NCI-H146 treated with DMSO at 0.1 percent for 48 hours (cell line): Measurements from ENCODE around the gene POLR3G.

Experiments used
- DNase-seq: peaks from one replicate; lab custom pipeline; 2025; ENCODE audit not compliant: unreplicated experiment; lab: John Stamatoyannopoulos, UW

The POLR3G gene

DNA sequence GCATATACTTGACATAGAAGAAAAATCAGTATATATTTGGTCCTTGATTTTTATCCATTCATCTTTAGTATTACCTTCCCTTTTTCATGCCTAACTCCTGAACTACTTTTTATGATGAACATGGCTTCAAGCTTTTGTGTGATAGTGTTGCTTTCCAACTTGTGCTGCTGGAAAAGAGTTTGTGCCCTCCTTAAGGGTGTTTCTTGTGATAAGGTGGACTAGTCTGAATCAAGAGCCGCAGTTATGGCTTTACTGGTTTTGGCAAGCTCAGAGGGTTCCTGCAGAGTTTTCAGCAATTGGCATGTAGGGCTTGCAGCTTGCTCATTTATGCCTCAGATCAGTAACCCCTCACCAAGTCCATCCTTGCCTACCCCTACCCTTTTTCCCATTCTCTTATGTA lies 20.5 kb downstream of the POLR3G start:
- no peak for DNase-seq

DNA sequence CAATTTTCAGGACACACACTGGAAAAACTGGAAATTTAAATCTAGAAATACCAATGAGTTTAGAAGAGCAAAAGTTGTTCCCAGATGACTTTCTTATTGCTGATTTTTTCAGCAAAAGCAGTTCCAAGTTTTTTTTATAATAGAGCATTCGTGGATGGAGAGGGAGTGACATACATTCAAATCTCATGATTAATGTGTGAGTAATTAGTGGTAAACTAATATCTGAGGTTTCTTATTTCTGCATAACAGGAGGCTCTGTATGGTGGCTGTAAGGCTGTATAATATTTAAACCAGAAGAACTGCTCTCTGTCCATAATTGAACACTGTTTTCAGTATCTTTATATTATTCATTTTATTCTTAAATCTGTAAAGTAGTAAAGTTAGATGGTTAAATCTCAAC lies 28.9 kb downstream of the POLR3G start:
- DNase-seq = no peak

DNA sequence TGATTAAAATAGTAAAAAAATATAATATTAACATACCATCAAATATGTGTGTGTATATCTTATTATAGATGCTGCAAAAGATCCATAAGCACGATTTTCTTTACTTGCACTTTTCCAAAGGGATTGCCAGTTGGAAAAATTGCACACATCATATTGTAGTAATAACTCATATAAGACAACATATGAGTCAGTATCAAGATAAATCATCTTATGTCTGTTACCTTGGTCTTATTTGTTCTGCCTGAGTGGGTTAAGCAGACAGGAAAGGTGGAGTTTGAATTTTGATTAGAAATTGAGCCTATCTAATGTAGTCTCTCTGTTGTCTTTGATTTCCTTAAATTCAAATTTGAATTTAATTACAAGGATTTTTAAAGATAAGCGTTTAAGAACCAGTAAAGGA lies 30.1 kb downstream of the POLR3G start:
- no peak for DNase-seq

GRCh38 chr5:90506221-90506620 lies 31.6 kb downstream of the POLR3G start:
- DNase-seq = no peak

DNA sequence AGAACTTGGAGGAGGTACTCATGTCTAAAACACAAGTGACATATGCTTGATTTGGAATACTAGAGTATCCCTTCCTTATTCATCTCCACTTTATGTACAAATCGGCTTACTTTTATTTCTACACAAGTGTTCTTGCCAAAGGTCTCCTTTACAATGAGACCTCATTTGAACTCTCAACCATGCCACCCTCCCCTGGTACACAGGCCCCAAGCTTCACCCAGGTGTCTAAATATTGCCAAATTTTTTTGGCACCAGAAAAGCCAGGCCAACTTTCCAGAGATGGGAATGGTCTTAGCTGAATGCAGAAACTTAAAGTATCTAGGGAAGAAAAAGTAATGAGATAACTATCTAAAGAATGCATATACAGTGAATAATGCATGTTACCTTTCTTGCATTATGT lies 35.8 kb downstream of the POLR3G start:
- DNase-seq = no peak

DNA sequence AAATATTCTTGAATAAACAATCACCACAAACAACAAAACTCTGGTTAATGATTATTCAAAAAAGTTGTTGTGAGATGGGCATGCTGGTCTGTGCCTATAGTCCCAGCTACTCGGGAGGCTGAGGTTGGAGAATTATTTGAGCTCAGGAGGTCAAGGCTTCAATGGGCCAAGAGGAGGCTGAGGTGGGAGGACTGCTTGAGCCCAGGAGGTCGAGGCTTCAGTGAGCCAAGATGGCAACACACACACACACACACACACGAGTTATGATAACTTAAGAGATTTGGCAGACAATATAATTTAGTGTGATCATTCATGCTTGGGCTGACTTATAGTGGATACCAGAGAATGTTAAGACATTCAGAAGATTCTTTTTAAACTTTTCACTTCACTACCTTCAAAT lies 39.9 kb downstream of the POLR3G start:
- no peak for DNase-seq

DNA sequence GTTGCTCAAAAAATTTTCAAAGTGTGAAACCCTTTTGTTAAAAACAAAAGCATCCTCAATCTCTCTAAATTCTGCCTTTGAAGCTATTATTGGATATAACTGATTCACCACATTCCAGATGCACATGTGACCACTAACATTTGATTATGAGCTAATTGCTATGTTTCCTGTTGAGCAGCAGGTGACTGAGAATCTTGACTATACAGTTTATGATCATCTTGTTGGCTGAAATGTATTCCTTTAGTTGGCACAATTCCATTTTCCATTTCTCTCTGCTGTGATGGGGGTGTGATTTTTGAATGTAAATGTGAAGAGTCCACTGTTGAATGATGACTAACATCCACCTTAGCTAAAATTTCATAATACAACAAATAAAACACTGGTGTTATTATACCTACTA lies 44.0 kb downstream of the POLR3G start:
- peak; percentile 38 for DNase-seq

DNA sequence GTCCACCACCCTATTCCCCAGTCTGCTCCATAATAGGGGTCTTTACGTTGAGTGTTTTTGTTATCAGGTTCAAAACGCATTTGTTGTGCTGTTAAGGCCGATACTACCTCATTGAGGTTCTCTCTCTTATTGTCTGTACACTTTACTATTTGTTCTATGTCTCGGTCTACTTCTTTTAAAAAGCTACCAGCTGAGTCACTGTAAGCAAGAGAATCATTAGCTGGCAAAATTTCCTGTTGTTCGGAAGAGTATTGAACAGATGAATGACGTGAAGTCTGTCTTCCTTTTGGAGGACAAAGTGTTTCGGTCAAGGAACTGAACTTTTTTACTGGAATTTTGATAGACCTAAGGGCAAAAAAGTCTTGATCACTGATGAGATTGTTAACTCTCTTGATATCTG lies 44.4 kb downstream of the POLR3G start:
- no peak for DNase-seq

DNA sequence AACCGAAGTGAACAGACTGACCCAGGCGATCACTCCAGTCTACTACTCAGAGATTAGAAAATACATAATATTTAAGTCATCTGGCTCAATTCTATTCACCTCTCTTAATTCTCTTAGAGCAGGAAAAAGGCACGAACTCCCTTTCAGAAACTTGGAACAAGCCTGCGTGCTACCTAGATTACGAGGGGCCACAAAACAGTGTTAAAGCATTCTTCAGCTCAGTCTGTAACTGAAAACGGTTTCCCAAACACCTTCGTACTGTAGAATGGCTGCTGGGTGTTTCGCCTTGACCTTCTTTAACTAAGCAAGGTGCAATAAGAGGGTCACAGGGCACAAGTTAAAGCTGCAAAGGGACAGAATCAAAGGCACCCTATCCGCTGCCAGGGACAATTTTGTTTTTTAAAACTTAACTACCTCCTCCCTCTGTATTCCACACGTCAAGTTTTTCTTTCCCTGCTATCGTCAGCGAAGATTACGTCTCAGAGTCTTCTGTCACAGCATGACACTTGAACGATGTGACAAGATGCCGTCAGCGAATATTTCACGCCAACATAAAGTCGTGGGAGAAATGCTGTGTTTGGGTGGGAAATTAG lies 54.0 kb downstream of the POLR3G start:
- DNase-seq = no peak

DNA sequence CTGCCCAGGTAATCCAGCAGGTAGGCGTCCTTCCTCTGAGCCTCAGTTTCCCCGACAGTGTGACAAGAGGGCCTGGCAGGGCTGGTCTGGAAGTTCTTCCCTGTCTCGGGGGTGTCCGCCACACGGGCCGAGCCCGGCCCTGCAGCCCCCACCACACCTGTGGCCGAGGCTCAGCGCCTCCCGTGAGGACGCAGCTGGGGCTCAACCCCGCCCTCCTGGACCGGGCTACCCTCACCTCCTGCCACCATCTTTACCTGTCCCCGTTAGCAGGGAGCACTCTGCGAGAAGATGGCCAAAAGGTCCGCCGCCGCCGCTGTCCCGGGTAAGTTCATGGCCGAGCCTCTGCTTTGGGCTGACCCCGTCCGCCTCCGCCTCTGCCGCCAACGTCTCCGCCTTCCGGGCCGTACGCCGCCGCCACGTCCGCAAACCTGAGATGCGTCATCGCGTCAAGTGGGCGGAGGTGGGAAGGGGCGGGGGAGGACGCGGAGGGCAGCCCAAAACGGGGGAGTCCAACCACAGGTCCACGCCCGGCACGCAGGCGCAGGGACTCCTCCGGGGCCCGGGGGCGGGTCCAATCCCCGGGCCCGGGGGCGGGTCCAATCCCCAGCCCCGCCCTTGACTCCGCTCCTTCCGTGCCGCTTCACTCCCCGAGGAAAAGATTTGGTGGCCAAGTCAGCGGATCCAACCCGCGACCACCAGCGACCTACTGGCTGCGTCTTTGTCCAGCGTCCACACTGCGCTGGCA lies 54.7 kb downstream of the POLR3G start, which contains the start of gene LYSMD3:
Gene LYSMD3, minus strand, starts transcription at position 391 of the 745 bp plus-strand sequence. CDS start 4,295 bp downstream, outside the sequence.
- DNase-seq = peak; percentile 76

GRCh38 chr5:90529939-90530677 lies 55.4 kb downstream of the POLR3G start:
- DNase-seq = peak; percentile 61

- no peak for DNase-seq
These were observed 56.2 kb downstream of the POLR3G start for GRCh38 chr5:90530736-90531487.

DNA sequence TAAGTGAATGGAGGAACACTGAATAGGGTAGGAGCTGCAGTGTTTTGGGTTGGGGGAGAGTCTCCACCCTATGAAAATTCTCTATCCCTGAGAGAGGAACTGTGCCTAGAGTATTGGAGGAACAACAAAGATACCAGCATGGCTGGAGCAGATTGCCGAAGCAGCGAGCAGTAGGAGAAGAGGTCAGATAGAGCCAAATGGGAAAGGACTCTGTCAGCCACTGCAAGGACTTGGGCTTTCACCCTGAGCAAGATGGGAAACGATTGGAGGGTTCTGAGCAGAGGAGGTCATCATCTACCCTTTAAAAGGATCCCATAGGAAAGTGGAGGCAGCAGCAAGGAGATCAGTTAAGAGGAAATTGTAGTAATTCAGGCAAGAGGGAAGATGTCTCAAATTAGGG lies 59.1 kb downstream of the POLR3G start:
- no peak for DNase-seq

DNA sequence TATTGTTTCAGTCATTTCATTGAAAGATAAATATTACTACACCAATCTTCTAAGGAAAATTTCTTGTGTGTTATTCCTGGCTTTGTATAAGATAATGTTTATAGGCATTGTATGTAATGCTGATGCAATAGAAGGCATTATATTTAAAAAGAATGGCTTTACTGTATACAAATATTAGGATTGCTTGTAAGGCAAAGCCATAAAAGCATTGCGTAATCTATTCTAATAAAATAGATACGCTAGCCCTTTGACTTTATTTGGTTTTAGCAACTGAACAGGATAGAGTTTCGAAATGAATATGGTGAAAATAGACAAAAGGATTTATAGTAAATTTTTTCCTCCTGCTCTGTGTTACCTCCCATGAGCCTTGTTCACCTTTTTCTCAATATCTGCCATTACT lies 60.3 kb downstream of the POLR3G start:
- no peak for DNase-seq

GRCh38 chr5:90542827-90543519 lies 68.3 kb downstream of the POLR3G start:
- DNase-seq = no peak

DNA sequence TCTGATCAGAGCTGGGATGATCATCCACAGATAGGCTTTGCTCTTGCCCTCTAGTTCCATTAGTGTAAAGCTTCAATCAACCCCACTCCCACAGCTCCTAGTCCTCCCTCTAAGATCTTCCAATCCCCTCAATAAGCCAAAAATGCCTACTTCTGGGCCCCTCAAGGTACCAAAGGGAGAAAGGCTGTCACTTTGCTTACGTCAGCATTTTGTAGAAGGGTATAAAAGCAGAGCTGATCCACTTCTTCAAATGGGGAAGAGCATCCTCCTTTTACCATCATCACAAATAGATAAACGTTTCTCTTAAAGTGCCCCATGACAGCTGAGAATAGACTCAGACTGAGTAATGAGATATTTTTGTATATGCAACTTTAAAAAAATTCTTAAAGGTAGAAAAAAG lies 70.8 kb downstream of the POLR3G start:
- no peak for DNase-seq

GRCh38 chr5:90546216-90546837 lies 71.7 kb downstream of the POLR3G start:
- DNase-seq = no peak

GRCh38 chr5:90547072-90547536 lies 72.4 kb downstream of the POLR3G start:
- DNase-seq = no peak

GRCh38 chr5:90548069-90548593 lies 73.5 kb downstream of the POLR3G start:
- DNase-seq = peak; percentile 63

DNA sequence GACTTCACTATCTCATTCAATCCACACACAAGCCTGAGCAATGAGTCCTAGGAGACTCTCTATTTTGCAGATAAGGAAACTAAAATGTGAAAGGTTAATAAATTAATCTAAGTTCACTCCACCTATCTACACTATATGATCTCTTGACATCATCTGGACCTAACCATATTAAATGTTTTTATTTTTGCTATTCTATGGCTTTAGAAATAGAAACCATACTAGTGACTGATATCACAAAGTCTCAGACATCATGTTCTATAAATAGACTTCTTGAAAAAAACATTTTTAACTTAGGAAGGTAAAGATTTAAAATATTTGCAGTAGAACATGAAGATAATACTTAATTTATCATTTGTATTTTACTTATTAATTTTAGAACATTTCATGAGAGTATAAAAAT lies 74.6 kb downstream of the POLR3G start:
- no peak for DNase-seq
